ENCODE measurements around the gene S100A14.
"Not testable (repeated sequence)": the region's sequence is repeated elsewhere in the genome, so short reads cannot be mapped to it uniquely, and the experiment has no call there.

The S100A14 gene

DNA sequence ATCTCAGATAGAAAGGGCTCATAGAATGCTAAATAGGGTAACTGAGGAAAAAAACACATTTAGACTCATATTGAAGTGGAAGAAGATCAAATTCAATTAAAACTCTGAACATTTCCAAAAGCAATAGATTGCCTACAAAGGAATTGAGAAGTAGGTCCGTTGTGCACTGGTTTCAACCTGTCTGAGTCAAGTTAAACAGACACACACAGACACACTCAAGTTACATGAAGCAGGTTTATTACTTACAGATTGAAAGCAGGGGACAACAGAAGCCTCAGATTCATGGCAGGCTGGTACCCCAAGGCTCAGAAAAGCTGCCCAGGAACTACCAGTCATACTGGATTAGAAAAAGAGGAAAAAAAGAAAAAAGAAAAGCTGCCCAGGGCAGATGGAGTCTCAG lies 29.8 kb downstream of the S100A14 start:
- no peak for DNase-seq (ENCODE audit: low spot score)

DNA sequence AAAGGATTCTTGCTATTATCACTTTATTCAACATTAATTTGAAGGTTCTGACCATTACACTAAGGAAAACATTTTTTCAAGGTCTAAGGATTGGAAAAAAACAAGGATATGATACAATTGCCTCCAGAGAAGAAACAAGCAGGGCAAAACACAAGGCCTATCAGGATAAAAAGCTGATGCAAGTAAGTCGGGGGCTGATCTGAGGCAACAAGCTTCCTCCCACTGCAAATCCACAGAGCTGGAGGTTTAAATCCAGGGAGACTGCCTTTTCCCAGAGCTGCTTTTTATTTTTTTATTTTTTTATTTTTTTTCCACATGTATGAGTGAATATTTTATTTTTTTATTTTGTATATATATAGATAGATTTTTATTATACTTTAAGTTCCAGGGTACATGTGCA lies 31.1 kb downstream of the S100A14 start:
- no peak for DNase-seq (ENCODE audit: low spot score)

DNA sequence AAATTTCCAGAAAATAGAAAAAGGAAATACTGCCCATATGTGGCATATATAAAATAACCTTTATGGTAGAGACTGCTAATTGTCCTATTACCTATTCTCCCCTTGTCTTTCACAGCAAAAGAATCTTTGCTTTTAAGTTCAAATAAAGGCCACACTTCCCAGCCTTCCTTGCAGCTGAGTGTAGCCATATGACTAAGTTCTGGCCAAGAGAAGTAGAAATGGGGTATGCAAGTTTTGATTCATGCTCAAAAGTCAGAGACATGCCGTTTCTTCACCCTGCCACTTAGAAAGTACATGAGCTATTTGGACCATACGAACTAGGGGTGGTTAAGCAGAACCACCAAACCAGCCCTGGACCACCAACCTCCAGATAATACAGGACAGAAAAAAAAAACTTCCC lies 32.1 kb downstream of the S100A14 start:
- DNase-seq (ENCODE audit: low spot score) = no peak

DNA sequence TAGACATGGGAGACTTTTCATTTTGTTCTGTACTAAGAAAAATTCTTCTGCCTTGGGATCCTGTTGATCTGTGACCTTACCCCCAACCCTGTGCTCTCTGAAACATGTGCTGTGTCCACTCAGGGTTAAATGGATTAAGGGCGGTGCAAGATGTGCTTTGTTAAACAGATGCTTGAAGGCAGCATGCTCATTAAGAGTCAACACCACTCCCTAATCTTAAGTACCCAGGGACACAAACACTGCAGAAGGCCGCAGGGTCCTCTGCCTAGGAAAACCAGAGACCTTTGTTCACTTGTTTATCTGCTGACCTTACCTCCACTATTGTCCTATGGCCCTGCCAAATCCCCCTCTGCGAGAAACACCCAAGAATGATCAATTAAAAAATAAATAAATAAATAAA lies 32.6 kb downstream of the S100A14 start:
- not testable (repeated sequence) for DNase-seq (ENCODE audit: low spot score)

DNA sequence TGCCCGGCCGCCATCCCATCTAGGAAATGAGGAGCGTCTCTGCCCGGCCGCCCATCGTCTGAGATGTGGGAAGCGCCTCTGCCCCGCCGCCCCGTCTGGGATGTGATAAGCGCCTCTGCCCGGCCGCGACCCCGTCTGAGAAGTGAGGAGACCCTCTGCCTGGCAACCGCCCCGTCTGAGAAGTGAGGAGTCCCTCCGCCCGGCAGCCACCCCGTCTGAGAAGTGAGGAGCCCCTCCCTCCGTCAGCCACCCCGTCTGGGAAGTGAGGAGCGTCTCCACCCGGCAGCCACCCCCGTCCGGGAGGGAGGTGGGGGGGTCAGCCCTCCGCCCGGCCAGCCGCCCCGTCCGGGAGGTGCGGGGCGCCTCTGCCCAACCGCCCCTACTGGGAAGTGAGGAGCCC lies 33.3 kb downstream of the S100A14 start:
- not testable (repeated sequence) for DNase-seq (ENCODE audit: low spot score)

DNA sequence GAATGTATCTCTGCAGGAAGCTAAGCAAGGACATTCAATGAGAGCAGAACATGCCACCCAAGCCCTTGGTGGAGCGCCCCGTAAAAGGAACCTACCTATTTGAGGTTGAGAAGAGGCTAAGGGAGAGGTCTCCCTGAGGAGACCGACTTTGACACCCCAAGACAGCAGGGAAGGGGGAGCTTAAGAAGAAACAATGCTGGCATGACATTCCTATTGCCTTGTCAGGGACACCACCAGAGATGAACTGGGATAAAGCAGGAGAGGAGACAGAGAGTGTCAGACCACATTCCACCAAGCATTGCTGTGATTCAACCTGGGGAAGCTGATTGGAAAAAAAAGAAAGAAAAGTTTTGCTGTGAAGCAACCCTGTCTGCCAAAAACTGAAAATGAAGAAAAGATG lies 37.2 kb downstream of the S100A14 start:
- DNase-seq (ENCODE audit: low spot score) = no peak

DNA sequence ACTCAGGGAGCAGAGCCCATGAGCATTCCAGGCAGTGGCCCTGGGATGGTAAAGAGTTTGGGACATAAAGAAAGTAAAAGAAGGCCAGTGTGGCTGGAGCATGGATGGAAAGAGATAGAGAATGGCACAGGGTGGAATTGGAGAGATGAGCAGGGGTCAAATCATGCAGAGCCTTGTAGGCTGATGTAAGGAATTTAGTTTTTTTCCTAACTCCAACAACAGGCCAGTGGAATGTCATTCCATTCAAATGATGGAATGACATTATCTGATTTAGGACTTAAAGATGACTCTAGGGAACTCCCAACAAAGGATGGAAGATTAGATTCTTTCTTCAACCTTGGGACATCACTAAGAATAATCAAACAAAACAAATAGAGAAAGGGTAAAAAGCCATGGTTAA lies 37.6 kb downstream of the S100A14 start:
- no peak for DNase-seq (ENCODE audit: low spot score)

DNA sequence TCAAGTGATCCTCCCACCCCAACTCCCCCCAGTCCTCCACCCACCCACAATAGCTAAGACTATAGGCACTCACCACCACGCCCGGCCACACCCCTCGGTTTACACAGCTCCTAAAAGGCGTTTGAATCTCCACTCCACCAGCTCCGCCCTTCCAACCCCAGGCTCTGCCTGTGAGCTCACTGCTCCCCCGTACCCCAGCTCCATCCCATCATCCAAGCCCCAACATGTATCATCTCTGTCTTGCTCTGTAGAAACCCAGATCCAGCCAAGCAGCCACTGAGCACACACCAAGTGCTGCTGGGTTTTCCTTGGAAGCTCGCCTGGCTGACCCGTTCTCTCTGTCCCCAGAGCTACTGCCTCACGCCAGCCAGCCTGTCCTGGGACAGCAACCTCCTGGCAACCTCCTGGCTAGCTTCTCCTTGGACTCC lies 38.5 kb downstream of the S100A14 start:
- no peak for DNase-seq (ENCODE audit: low spot score)

DNA sequence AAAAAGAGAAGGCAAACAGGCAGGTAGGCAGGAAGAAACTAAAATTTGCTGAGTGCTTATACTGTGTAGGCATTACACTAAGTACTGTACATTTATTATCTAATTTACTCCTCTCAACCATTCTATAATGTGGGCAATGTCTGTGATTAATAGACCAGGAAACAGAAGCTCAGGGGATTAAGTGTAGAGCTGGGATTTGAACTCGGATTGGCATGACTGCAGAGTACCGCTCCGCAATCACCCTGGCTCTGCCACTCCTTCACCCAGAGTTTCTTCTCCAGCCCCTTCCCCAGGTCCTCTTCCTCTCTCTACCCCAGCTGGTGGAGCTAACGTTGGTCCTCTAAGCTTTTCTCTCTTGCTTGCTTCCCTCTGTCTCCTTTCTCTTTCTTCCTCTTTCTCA lies 39.0 kb downstream of the S100A14 start:
- no peak for DNase-seq (ENCODE audit: low spot score)

DNA sequence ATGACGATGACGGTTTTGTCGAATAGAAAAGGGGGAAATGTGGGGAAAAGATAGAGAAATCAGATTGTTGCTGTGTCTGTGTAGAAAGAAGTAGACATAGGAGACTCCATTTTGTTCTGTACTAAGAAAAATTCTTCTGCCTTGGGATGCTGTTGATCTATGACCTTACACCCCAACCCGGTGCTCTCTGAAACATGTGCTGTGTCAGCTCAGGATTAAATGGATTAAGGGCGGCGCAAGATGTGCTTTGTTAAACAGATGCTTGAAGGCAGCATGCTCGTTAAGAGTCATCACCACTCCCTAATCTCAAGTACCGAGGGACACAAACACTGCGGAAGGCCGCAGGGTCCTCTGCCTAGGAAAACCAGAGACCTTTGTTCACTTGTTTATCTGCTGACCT lies 40.6 kb downstream of the S100A14 start:
- not testable (repeated sequence) for DNase-seq (ENCODE audit: low spot score)

DNA sequence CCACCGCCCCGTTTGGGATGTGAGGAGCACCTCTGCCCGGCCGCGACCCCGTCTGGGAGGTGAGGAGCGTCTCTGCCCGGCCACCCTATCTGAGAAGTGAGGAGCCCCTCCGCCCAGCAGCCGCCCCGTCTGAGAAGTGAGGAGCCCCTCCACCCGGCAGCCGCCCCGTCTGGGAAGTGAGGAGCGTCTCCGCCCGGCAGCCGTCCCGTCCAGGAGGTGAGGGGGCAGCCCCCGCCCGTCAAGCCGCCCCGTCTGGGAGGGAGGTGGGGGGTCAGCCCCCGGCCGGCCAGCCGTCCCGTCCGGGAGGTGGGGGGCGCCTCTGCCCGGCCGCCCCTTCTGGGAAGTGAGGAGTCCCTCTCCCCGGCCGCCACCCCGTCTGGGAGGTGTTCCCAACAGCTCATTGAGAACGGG lies 41.0 kb downstream of the S100A14 start:
- not testable (repeated sequence) for DNase-seq (ENCODE audit: low spot score)

DNA sequence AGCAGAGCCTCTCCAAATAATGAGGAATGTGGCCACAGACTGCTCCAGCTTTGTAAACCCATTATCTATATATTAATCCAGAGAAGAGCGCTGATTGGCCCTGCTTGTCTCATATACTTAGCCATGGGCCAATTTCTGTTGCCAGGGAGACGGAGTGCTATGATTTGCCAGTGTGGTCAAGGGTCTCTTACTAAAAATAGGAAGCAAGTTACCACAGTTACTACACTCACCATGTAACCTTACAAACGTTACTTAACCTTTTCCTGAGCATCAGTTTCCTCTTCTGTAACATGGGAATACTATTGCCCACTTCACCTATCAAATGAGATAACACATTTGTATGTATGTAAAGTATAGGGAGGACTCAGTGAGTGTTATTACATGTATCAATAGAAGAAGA lies 42.8 kb downstream of the S100A14 start:
- no peak for DNase-seq (ENCODE audit: low spot score)

DNA sequence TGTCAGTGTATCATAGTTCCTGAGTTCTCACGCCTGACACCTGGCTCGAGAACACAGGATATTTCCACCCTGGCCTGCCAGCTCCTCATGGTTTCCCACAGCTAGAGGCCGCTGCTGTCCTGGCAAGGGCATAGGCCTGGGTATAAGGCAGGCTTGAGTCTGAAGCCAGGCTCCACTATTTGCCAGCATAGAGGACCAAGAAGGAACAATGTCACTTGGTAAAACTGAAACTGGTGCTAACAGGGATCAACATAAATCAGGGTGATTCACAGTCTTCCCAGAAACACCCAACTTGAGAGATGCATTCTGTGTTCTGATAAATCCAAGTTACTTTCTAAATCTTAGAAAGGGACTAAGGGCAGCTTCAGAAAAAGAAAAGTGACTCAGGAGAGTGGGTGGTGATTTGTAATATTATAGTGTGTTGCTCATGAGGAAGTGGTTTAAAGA lies 43.5 kb downstream of the S100A14 start:
- peak; percentile 46 for DNase-seq (ENCODE audit: low spot score)

DNA sequence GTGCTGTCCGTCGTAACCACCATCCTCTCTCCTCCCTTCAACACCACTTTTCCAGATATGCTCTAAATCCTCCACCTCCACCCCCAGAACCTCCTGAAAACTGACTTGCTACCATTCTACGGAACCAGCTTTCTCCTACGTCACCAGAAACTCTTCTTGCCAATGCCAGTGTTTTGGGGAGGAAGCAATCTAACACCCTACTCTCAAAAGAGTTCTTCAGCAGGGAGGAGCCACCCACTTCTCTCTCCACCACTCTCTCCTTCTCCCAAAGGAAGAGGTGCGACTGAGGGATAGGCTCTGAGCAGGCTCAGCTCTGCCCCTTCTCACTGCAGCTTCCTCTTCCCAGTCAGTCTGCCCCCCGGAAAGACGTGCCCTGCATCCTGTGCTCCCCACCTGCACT lies 44.4 kb downstream of the S100A14 start:
- no peak for DNase-seq (ENCODE audit: low spot score)

DNA sequence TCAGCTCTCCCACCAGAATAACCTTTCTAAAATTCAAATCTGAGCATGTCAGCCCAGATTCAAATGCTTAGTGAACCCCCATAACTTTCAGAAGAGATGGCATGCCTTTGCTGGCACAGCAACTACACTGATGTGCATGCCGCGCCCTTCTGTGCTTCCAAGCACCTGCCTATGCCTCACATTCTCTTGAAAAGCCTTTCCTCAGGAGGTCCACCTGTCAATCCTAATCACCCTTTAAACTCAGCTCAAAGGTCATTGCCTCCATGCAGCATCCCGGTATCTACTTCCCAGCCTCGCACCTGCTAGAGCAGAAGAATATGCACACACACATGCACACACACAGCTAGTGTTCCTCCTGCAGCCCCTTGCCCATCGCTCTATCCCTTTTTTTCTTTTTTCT lies 45.3 kb downstream of the S100A14 start:
- no peak for DNase-seq (ENCODE audit: low spot score)

DNA sequence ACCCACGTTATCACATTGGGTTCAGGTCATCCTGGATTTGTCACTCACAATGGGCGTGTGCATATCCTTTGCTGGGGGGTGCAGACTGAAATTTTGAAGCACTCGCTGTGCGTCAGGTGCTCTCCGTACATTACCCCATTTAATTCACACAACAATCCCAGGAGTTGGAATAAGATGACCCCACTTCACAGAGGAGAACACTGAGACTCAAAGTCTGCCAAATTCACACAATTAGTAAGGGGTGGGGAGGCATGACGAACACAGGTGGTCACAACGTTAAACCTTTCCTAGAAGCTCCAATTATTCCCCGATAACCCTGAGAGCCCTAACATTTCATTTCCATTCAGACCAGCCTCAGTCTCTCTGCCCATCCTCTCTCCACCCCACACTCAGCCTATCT lies 46.7 kb downstream of the S100A14 start:
- no peak for DNase-seq (ENCODE audit: low spot score)

DNA sequence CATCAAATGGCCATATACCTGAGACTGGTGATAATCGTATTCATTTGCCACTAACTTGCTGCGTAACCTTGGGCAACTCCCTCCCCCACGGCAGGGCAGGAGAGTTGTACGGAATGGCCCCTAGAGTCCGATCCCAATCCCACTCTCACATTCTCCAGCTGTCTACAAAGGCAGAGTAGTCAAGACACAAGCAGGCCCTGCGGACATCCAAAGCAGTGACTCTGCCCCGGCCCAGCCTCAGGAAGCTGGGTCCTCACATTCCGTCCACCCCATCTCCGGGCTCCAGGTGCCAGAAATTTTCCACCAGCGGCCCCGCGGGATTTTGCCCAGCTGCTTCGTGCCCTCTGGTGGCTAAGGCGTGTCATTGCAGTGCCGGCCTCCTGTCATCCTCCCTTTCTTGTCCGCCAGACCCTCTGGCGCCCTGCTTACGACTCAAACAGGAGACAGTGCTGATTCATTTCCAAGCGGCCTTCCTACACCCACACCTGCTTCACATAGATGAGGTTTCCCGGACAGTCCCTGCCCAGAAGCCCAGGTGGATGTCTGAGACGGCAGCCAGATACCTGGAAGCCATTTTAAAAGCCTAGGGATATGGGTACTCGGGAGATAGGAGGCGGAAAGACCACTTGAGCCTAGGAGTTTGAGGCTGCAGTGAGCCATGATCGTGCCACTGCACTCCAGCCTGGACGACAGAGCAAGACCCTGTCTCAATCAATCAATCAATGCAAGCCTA lies 47.6 kb downstream of the S100A14 start:
- DNase-seq (ENCODE audit: low spot score) = peak; percentile 87

DNA sequence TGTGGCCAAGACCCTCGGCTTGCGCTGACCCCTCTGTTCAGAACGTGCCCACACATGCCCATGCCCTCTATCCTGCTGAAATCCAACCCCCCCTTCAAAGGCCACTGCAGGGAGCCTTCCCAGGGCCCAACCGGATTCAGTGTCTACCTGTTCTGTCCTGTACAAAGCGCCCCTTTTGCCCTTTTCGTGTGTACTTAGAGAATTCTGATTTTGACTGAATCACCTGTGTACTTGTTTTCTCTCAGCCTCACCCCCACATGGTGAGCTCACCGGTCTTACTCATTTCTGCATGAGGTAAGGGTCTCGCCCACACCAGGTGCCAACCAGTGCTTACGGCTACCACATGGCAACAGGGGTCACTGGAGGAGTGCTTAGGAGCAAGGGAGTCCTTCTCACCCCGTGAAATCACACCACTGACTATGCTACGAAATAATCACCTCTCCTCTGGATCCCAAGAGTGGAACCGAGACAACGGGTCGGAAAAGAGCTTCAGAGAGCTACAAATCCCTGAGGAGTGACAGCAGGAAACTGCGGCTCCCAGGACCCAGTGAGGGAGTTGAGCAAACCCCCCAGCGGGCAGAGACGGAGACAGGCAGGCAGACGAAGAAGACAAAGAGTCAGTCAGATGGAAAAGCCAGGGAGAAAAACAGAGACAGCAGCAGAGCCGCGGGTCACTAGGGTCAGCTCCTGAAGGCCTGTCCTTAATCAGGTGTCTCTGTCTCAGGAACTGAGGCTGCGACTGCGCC lies 48.3 kb downstream of the S100A14 start:
- DNase-seq (ENCODE audit: low spot score) = no peak

DNA sequence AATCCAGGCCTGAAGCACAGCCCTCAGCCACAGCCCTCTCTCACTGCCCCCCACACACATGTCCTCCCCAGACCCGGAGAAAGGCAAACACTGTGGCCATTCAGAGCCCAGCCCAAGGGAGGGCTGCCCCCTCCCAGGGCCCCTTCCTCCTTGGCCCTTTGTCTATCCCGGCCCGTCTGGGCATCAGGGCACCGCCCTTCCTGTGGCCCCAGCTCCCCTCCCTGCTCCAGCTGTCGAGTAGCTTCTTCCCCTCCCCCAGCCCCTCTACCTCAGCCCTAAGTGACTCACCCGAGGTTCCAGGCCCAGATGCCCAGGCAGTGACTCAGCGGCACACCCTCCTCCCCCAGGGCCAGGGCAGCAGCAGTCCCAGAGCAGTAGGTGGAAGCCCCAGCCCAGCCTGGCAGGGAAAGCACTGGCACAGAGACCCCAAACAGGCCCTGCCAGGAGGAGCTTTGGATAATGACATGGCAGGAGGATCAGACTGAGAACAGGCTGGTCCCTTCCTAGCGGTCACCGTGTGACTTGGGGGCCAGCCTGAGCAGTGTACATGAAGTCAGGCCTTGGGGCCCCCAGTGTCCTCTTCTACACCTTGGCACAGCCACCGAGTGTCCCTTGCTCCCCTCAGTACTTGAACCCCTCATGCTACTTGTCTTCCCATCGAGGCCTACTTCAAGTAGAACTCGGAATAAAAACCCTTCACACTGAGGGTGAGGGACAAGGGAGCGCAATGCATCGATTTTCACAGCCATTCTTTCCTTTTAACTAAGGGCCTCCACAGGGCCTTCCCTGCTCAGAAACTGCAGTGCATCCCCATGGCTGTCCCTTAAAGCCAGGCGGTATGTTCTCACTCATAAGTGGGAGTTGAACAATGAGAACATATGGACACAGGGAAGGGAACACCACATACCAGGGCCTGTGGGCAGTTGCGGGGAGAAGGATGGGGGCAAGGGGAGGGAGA lies 49.4 kb downstream of the S100A14 start:
- peak; percentile 96 for DNase-seq (ENCODE audit: low spot score)

DNA sequence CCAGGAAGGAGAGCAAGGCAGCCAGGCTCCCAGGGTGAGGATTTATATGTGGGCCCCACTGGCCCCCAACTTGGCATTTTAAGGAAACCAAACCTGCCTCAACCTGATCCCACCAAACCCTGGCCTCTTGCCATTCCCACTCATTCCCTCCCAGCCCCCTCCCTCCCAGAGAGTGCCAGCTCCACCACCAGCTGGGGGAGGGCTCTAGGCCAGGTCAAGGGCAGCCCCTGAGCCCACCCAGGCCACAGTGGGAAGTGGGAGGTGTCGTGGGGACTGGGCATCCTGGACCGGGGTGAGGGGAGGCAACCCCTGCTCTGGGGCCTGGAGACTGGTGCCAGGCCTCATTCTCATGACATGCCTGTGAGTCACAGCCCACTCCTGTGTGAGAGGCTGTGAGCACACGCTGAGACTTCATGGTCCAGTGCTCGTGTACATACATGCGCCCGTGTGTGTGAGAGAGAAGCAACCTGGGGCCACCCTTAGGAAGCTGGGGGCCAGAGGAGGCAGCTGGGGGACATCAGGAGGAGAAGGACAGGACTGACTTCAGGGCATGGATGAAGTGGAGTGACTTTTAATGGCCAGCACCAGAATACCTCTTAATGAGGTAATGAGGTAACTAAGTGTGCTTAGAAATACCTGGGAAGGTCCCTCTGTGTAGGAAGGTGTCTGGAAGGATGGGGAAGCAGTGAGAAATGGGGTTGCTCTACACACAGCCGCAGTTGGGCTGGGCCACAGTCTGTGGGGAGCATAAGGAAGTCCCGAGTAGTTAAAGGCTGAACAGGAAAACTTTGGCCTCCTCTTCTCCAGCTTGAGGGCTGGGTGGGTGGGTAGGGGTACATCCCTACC lies 50.4 kb downstream of the S100A14 start, which contains the start of gene S100A2:
TSS of gene S100A2 (minus strand) at position 316 of the 846 bp plus-strand sequence. CDS start 1,967 bp downstream, outside the sequence.
- peak; percentile 74 for DNase-seq (ENCODE audit: low spot score)

Data from hematopoietic multipotent progenitor cell treated with erythropoietin and hydrocortisone succinate and interleukin-3 and kit ligand, for 15 days (in vitro differentiated cells).